ENCODE measurements around the gene CCDC152. TPM values are rescaled to one million over a fixed set of nuclear protein-coding genes. Genes with fewer than 3 reads are reported as not detected.

The CCDC152 gene
- polyA plus RNA-seq (2011; rRNA removed) (0.91 and 1.6 TPM in 2 replicates), polyA minus RNA-seq (2011; rRNA and poly(A)+ RNA removed) (0.51 and 0.66 TPM in 2 replicates)

GRCh38 chr5:42756606-42757601 is at the start of gene CCDC152:
Gene CCDC152 (plus strand): TSS chr5:42756818. CDS start chr5:42759122, 2,304 bp downstream.
- H3K4me3 ChIP-seq (ENCODE audit: low read depth, low read length), result peak within 1 kb of the TSS; percentile 35
- no peaks in the 10 kb centered on the region for H3K27me3 ChIP-seq (ENCODE audit: control insufficient read depth, insufficient read depth, low read length)
- DNase-seq (ENCODE audit: low read depth), result no peak
- ChIA-PET CTCF (interaction anchor here (0.7 to 1.2 kb wide), 2 partner anchors 10 to 15 kb away, joined by 3 read pairs; no protein-coding TSS in a partner anchor), POLR2A (no interaction called here)
- no peaks in the 10 kb centered on the region for H3K36me3 ChIP-seq (ENCODE audit: control insufficient read depth, insufficient read depth, low read length)
- no peak for TF ChIP-seq CTCF (IDR thresholded peaks at IDR 0.05; ENCODE audit: insufficient read depth, low read depth, low read length)

GRCh38 chr5:42715785-42716184 is 40.8 kb upstream of the CCDC152 start:
- TF ChIP-seq CTCF (IDR thresholded peaks at IDR 0.05; ENCODE audit: insufficient read depth, low read depth, low read length), result no peak
- Histone ChIP-seq H3K27me3 (ENCODE audit: control insufficient read depth, insufficient read depth, low read length) (no peaks in the 10 kb centered on the region), H3K4me3 (ENCODE audit: low read depth, low read length) (no peak overlapping the region), H3K36me3 (ENCODE audit: control insufficient read depth, insufficient read depth, low read length) (no peaks in the 10 kb centered on the region)
- ChIA-PET CTCF (no interaction called here), POLR2A (no interaction called here)
- DNase-seq (ENCODE audit: low read depth), result no peak

- TF ChIP-seq CTCF (IDR thresholded peaks at IDR 0.05; ENCODE audit: insufficient read depth, low read depth, low read length), result no peak
- DNase-seq (ENCODE audit: low read depth), result no peak
- CTCF ChIA-PET, result no interaction called here
Observed at GRCh38 chr5:42718591-42718990, 38.0 kb upstream of the CCDC152 start.

GRCh38 chr5:42719034-42719433 is 37.6 kb upstream of the CCDC152 start:
- ChIA-PET POLR2A (no interaction called here), CTCF (no interaction called here)
- Histone ChIP-seq H3K27me3 (ENCODE audit: control insufficient read depth, insufficient read depth, low read length) (no peaks in the 10 kb centered on the region), H3K4me3 (ENCODE audit: low read depth, low read length) (no peak overlapping the region), H3K36me3 (ENCODE audit: control insufficient read depth, insufficient read depth, low read length) (no peaks in the 10 kb centered on the region)
- no peak for TF ChIP-seq CTCF (IDR thresholded peaks at IDR 0.05; ENCODE audit: insufficient read depth, low read depth, low read length)
- DNase-seq (ENCODE audit: low read depth), result no peak

More at GRCh38 chr5:42718591-42718990, 38.0 kb upstream of the CCDC152 start:
- POLR2A ChIA-PET, result no interaction called here
- Histone ChIP-seq H3K27me3 (ENCODE audit: control insufficient read depth, insufficient read depth, low read length) (no peaks in the 10 kb centered on the region), H3K4me3 (ENCODE audit: low read depth, low read length) (no peak overlapping the region), H3K36me3 (ENCODE audit: control insufficient read depth, insufficient read depth, low read length) (no peaks in the 10 kb centered on the region)

GRCh38 chr5:42720251-42720650 is 36.4 kb upstream of the CCDC152 start:
- Histone ChIP-seq H3K36me3 (ENCODE audit: control insufficient read depth, insufficient read depth, low read length) (no peaks in the 10 kb centered on the region), H3K4me3 (ENCODE audit: low read depth, low read length) (no peak overlapping the region), H3K27me3 (ENCODE audit: control insufficient read depth, insufficient read depth, low read length) (no peaks in the 10 kb centered on the region)
- ChIA-PET CTCF (no interaction called here), POLR2A (no interaction called here)
- TF ChIP-seq CTCF (IDR thresholded peaks at IDR 0.05; ENCODE audit: insufficient read depth, low read depth, low read length), result no peak
- no peak for DNase-seq (ENCODE audit: low read depth)

Measured in BJ (cell line).